Large intestine (tissue), 3 donors: ENCODE data around the gene DMRT1. TPM values are rescaled to one million over a fixed set of nuclear protein-coding genes. Genes with fewer than 3 reads are reported as not detected.

Experiments
- DNase-seq, 2 donors: peaks; one replicate each; pipeline versions ENCODE4 v3.0.0 to v3.0.0-alpha.2; 2013
- H3K27ac ChIP-seq: one replicate; pipeline ENCODE4 v1.5.1; 2013; ENCODE audit warnings: low read length
- H3K27me3 ChIP-seq: 2 replicates; pipeline ENCODE4 v1.6.1; 2013; ENCODE audit warnings: low read length; ENCODE audit not compliant: control insufficient read depth, insufficient read depth
- H3K36me3 ChIP-seq: 2 replicates; pipeline ENCODE4 v1.6.1; 2013; ENCODE audit warnings: low read length; ENCODE audit not compliant: control insufficient read depth, insufficient read depth
- H3K4me1 ChIP-seq: one replicate; pipeline ENCODE4 v1.6.1; 2013; ENCODE audit warnings: low read length; ENCODE audit not compliant: control insufficient read depth, insufficient read depth
- H3K4me3 ChIP-seq: one replicate; pipeline ENCODE4 v1.5.1; 2013; ENCODE audit warnings: low read length
- H3K9me3 ChIP-seq: one replicate; pipeline ENCODE4 v1.6.1; 2013; ENCODE audit warnings: mild to moderate bottlenecking, low read depth, low read length, moderate library complexity; ENCODE audit not compliant: control insufficient read depth
- WGBS: methylation state at CpG from one replicate; pipeline ENCODE4 v1.1.5; 2013; ENCODE audit warnings: low lambda C conversion rate; ENCODE audit not compliant: insufficient coverage; 5-methylcytosine and 5-hydroxymethylcytosine counted together
- polyA plus RNA-seq: library from polyadenylated mRNA; unstranded; fragments of 120-200 nt; gene quantifications from one replicate; pipeline ENCODE4 v1.2.1, GENCODE V29; 2013

The DMRT1 gene
- polyA plus RNA-seq, 1 donor, result not detected

DNA sequence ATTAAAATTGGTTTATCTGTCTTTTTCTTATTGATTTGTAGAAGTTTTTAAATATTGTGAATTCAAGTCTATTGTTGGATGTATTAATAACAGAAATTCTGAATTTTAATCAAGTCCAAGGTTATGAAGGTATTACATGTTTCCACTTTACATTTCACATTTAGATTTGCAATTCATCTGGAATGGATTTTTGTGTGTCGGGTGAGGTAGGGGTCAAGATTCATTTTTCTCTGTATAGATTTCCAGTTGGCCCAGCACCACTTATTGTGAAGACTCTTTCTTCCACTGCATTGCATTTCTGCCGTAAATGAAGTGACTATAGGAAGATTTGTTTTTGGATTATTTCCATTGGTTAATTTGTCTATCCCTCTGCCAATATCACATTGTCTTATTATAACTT lies 173.1 kb downstream of the DMRT1 start:
- Histone ChIP-seq H3K27ac (no peak overlapping the region), H3K4me1 (no peaks in the 10 kb centered on the region), H3K27me3 (peaks cover 6% of the 10 kb centered on the region), H3K36me3 (no peaks in the 10 kb centered on the region), H3K4me3 (no peak overlapping the region), H3K9me3 (no peaks in the 10 kb centered on the region)
- no CpG with 5 or more reads among the region's 2 CpGs for WGBS
- DNase-seq, result no peak

GRCh38 chr9:1018121-1018520 lies 176.6 kb downstream of the DMRT1 start:
- H3K4me3 ChIP-seq, result no peak overlapping the region
- H3K27ac ChIP-seq, result no peak overlapping the region
- DNase-seq, result no peak
- peaks cover 5% of the 10 kb centered on the region for H3K27me3 ChIP-seq
- no CpG with 5 or more reads among the region's 10 CpGs for WGBS
- no peaks in the 10 kb centered on the region for H3K36me3 ChIP-seq
- H3K4me1 ChIP-seq, result no peaks in the 10 kb centered on the region
- no peaks in the 10 kb centered on the region for H3K9me3 ChIP-seq

Other genes starting within 250 kb of the DMRT1 start
- not detected for gene DMRT3, start 135.0 kb downstream of the DMRT1 start, polyA plus RNA-seq
- not detected for gene DMRT2, start 208.7 kb downstream of the DMRT1 start, polyA plus RNA-seq